Gastrocnemius medialis (tissue), 4 donors: ENCODE data around the gene MACROD2.

Experiments used
- POLR2A ChIP-seq, 2 donors: fragments of 450-650 bp; IDR thresholded peaks; one replicate each; pipeline ENCODE4 v1.6.1; 2017; ENCODE audit warnings: antibody characterized with exemption in 2 of 2, mild to moderate bottlenecking in 2 of 2, moderate library complexity in 2 of 2
- TF ChIP-seq, protein P1 (sequence below), 5 experiments: fragments of 450-650 bp in 3 of 5; fragments of 200-600 bp in 2 of 5; sonication (generic) in 2 of 5; IDR thresholded peaks in 4 of 5; conservative IDR thresholded peaks in 1 of 5; 1 replicate in 4 of 5; 2 replicates in 1 of 5; pipeline ENCODE4 v1.5.1; 2016 to 2019; ENCODE audit warnings: antibody characterized with exemption in 5 of 5, mild to moderate bottlenecking in 3 of 5, moderate library complexity in 3 of 5

- TF ChIP-seq, protein P1, sequence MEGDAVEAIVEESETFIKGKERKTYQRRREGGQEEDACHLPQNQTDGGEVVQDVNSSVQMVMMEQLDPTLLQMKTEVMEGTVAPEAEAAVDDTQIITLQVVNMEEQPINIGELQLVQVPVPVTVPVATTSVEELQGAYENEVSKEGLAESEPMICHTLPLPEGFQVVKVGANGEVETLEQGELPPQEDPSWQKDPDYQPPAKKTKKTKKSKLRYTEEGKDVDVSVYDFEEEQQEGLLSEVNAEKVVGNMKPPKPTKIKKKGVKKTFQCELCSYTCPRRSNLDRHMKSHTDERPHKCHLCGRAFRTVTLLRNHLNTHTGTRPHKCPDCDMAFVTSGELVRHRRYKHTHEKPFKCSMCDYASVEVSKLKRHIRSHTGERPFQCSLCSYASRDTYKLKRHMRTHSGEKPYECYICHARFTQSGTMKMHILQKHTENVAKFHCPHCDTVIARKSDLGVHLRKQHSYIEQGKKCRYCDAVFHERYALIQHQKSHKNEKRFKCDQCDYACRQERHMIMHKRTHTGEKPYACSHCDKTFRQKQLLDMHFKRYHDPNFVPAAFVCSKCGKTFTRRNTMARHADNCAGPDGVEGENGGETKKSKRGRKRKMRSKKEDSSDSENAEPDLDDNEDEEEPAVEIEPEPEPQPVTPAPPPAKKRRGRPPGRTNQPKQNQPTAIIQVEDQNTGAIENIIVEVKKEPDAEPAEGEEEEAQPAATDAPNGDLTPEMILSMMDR (IDR thresholded peaks at IDR 0.05 in 4 of 5, conservative IDR thresholded peaks at IDR 0.05 in 1 of 5): no peak
- no peak for TF ChIP-seq POLR2A (IDR thresholded peaks at IDR 0.05)
Observed at GRCh38 chr20:15191082-15191723, 1195.9 kb downstream of the MACROD2 start.
